GM12891 (cell line): Measurements from ENCODE around the gene GBP3.
"Not testable (repeated sequence)": the region's sequence is repeated elsewhere in the genome, so short reads cannot be mapped to it uniquely, and the experiment has no call there.

ENCODE experiments used
- DNase-seq: peaks from one replicate; pipeline ENCODE4 v3.0.0; 2011; ENCODE audit warnings: low spot score; ENCODE audit not compliant: insufficient read length
- FAIRE-seq: peaks from 2 replicates; lab custom pipeline; 2011; peaks lifted over from hg19 to GRCh38; lab: Jason Lieb, UNC
- PAX5 ChIP-seq: IDR thresholded peaks from 2 replicates; pipeline ENCODE4 v1.6.1; 2011; ENCODE audit warnings: low read length, moderate library complexity, mild to moderate bottlenecking; ENCODE audit not compliant: insufficient read depth, severe bottlenecking
- POLR2A ChIP-seq: IDR thresholded peaks from 2 replicates; pipeline ENCODE4 v1.6.1; 2011; ENCODE audit warnings: low read depth, low read length, control low read depth
- POLR2AphosphoS5 ChIP-seq: IDR thresholded peaks from 2 replicates; pipeline ENCODE4 v1.6.1; 2011; ENCODE audit warnings: low read depth, low read length, control low read depth
- POU2F2 ChIP-seq: IDR thresholded peaks from 2 replicates; pipeline ENCODE4 v1.6.1; 2011; ENCODE audit warnings: low read depth, mild to moderate bottlenecking, control low read depth, low read length, moderate library complexity
- SPI1 ChIP-seq: IDR thresholded peaks from 2 replicates; pipeline ENCODE4 v1.6.1; 2011; ENCODE audit warnings: low read depth, low read length, control low read depth
- TAF1 ChIP-seq: IDR thresholded peaks from 2 replicates; pipeline ENCODE4 v1.6.1; 2011; ENCODE audit warnings: low read depth, low read length, control low read depth

GBP3 gene

GRCh38 chr1:89001510-89001909, 21.2 kb downstream of the GBP3 start:
- DNase-seq (no peak), FAIRE-seq (no peak)
- no peak for TF ChIP-seq PAX5

- TF ChIP-seq POLR2AphosphoS5 (no peak), PAX5 (no peak), POU2F2 (no peak), SPI1 (no peak), TAF1 (no peak), POLR2A (no peak)
- FAIRE-seq = peak; percentile 95
- no peak for DNase-seq
These were observed 23.9 kb downstream of the GBP3 start for GRCh38 chr1:88998716-88999115.

- TF ChIP-seq POLR2A (no peak), POLR2AphosphoS5 (no peak), SPI1 (no peak), PAX5 (no peak), TAF1 (no peak), POU2F2 (no peak)
- no peak for FAIRE-seq
These were observed 32.2 kb downstream of the GBP3 start for GRCh38 chr1:88990426-88990825.

GRCh38 chr1:88985692-88986091, 37.0 kb downstream of the GBP3 start:
- TF ChIP-seq TAF1 (no peak), POLR2AphosphoS5 (no peak), POU2F2 (no peak), PAX5 (no peak), SPI1 (no peak), POLR2A (no peak)
- DNase-seq (no peak), FAIRE-seq (no peak)

More at GRCh38 chr1:88990426-88990825, 32.2 kb downstream of the GBP3 start:
- DNase-seq = no peak

- TF ChIP-seq SPI1 (no peak), PAX5 (no peak), POU2F2 (no peak), POLR2A (no peak), TAF1 (no peak), POLR2AphosphoS5 (no peak)
- DNase-seq = no peak
- FAIRE-seq = no peak
These were observed 37.6 kb downstream of the GBP3 start for GRCh38 chr1:88985032-88985431.

- no peak for FAIRE-seq
- no peak for TF ChIP-seq PAX5
- no peak for TF ChIP-seq POLR2AphosphoS5
- no peak for TF ChIP-seq POU2F2
- no peak for TF ChIP-seq SPI1
- TF ChIP-seq TAF1 = no peak
- TF ChIP-seq POLR2A = no peak
- no peak for DNase-seq
These were observed 38.1 kb downstream of the GBP3 start for GRCh38 chr1:88984569-88984968.

- FAIRE-seq (no peak), DNase-seq (no peak)
- TF ChIP-seq POU2F2 (no peak), PAX5 (no peak), POLR2AphosphoS5 (no peak), POLR2A (no peak), SPI1 (no peak), TAF1 (no peak)
These were observed 38.7 kb downstream of the GBP3 start for GRCh38 chr1:88983791-88984559.

GRCh38 chr1:88982055-88982454, 40.6 kb downstream of the GBP3 start:
- FAIRE-seq = no peak
- TF ChIP-seq SPI1 (no peak), TAF1 (no peak), POU2F2 (no peak), POLR2AphosphoS5 (no peak), POLR2A (no peak), PAX5 (no peak)

GRCh38 chr1:88981506-88981905, 41.2 kb downstream of the GBP3 start:
- not testable (repeated sequence) for FAIRE-seq, DNase-seq

More at GRCh38 chr1:88982055-88982454, 40.6 kb downstream of the GBP3 start:
- no peak for DNase-seq

- FAIRE-seq (no peak), DNase-seq (no peak)
- TF ChIP-seq POU2F2 = no peak
- no peak for TF ChIP-seq POLR2A
- TF ChIP-seq TAF1 = no peak
- TF ChIP-seq PAX5 = no peak
- no peak for TF ChIP-seq SPI1
- TF ChIP-seq POLR2AphosphoS5 = no peak
These were observed 41.8 kb downstream of the GBP3 start for GRCh38 chr1:88980870-88981269.
